ENCODE measurements around the gene SLC25A51. TPM values are rescaled to one million over a fixed set of nuclear protein-coding genes. Genes with fewer than 3 reads are reported as not detected.

Gene SLC25A51
- total and polyA plus RNA-seq, 2 donors (not counting 3 experiments of a cell fraction or from before 2014, with no cell fraction given): 15.4 to 36.2 TPM

- H3K27me3 ChIP-seq (ENCODE audit: control insufficient read depth in 2 of 2, insufficient read depth in 2 of 2, low read length in 2 of 2): no peaks in the 10 kb centered on the region
- POLR2A ChIA-PET: no interaction called here
- CTCF ChIA-PET: interaction anchor here (1.3 to 1.5 kb wide), 2 partner anchors 9 to 356 kb away, joined by 4 to 8 read pairs; no protein-coding TSS in a partner anchor
- intact Hi-C loops (cut with micrococcal nuclease) (no loop called here), dilution Hi-C loops (cut with MboI; ENCODE audit: extremely low pct_ligation_motif_present, low sequenced_read_pairs) (no loop called here)
- H3K79me2 ChIP-seq (ENCODE audit: control insufficient read depth, insufficient read depth, low read length): peaks cover 3% of the 10 kb centered on the region
- no peak overlapping the region for H3K27ac ChIP-seq (ENCODE audit: insufficient read depth, low read depth, low read length)
- H3K36me3 ChIP-seq (ENCODE audit: control insufficient read depth in 2 of 2, extremely low read depth in 1 of 2, insufficient read depth in 2 of 2, low read length in 2 of 2): no peaks in the 10 kb centered on the region
- no peak for DNase-seq (ENCODE audit: low read depth, low spot score)
- no peaks in the 10 kb centered on the region for H3K9me3 ChIP-seq (replicated peaks; ENCODE audit: control insufficient read depth, insufficient read depth, low read length)
- no peak overlapping the region for H3K4me3 ChIP-seq (replicated peaks in 1 of 3; ENCODE audit: insufficient read depth in 1 of 3, low read depth in 1 of 3, low read length in 3 of 3)
- H3K4me1 ChIP-seq (ENCODE audit: control insufficient read depth, extremely low read depth, insufficient read depth, low read length): peaks cover 7% of the 10 kb centered on the region
- H3K9ac ChIP-seq (replicated peaks; ENCODE audit: extremely low read depth, insufficient read depth, low read length): no peak overlapping the region
- no peaks in the 10 kb centered on the region for H4K20me1 ChIP-seq (replicated peaks; ENCODE audit: control insufficient read depth, extremely low read depth, insufficient read depth, low read length)
- no peak overlapping the region for H2AFZ ChIP-seq (ENCODE audit: low read depth, low read length)
- no peak for TF ChIP-seq POLR2A (IDR thresholded peaks at IDR 0.05; ENCODE audit: low read depth, low read length)
- TF ChIP-seq FOS (IDR thresholded peaks at IDR 0.05; ENCODE audit: borderline replicate concordance, insufficient read depth, low read length): no peak
- no peak for TF ChIP-seq POLR2AphosphoS5 (IDR thresholded peaks at IDR 0.05; ENCODE audit: insufficient read depth, low read depth, low read length)
- no peak for TF ChIP-seq JUN (IDR thresholded peaks at IDR 0.05; ENCODE audit: borderline replicate concordance, insufficient read depth, insufficient read length, low read depth)
- TF ChIP-seq GATA2 (IDR thresholded peaks at IDR 0.05; ENCODE audit: insufficient read depth, insufficient read length, low read depth, low read length): no peak
- no peak for FAIRE-seq
- BruUV-seq (replicated peaks): no TSS peak
- H3K9me1 ChIP-seq (replicated peaks; ENCODE audit: control insufficient read depth, extremely low read depth, insufficient read depth, low read length): no peaks in the 10 kb centered on the region
- H3K4me2 ChIP-seq (ENCODE audit: insufficient read depth, low read length): no peak overlapping the region
Measured at GRCh38 chr9:37908283-37908682, 4.4 kb upstream of the SLC25A51 start.

- Histone ChIP-seq H2AFZ (ENCODE audit: low read depth, low read length) (no peak overlapping the region), H4K20me1 (replicated peaks; ENCODE audit: control insufficient read depth, extremely low read depth, insufficient read depth, low read length) (no peaks in the 10 kb centered on the region), H3K36me3 (ENCODE audit: control insufficient read depth in 2 of 2, extremely low read depth in 1 of 2, insufficient read depth in 2 of 2, low read length in 2 of 2) (no peaks in the 10 kb centered on the region), H3K9me3 (replicated peaks; ENCODE audit: control insufficient read depth, insufficient read depth, low read length) (no peaks in the 10 kb centered on the region), H3K9me1 (replicated peaks; ENCODE audit: control insufficient read depth, extremely low read depth, insufficient read depth, low read length) (no peaks in the 10 kb centered on the region), H3K27me3 (ENCODE audit: control insufficient read depth in 2 of 2, insufficient read depth in 2 of 2, low read length in 2 of 2) (no peaks in the 10 kb centered on the region), H3K4me1 (ENCODE audit: control insufficient read depth, extremely low read depth, insufficient read depth, low read length) (peaks cover 21% of the 10 kb centered on the region), H3K4me3 (replicated peaks in 1 of 3; ENCODE audit: insufficient read depth in 1 of 3, low read depth in 1 of 3, low read length in 3 of 3) (no peak overlapping the region), H3K27ac (ENCODE audit: insufficient read depth, low read depth, low read length) (no peak overlapping the region), H3K9ac (replicated peaks; ENCODE audit: extremely low read depth, insufficient read depth, low read length) (no peak overlapping the region), H3K79me2 (ENCODE audit: control insufficient read depth, insufficient read depth, low read length) (peaks cover 20% of the 10 kb centered on the region), H3K4me2 (ENCODE audit: insufficient read depth, low read length) (no peak overlapping the region)
- CTCF ChIA-PET: no interaction called here
- dilution Hi-C loops (cut with MboI; ENCODE audit: extremely low pct_ligation_motif_present, low sequenced_read_pairs): no loop called here
- POLR2A ChIA-PET: no interaction called here
- DNase-seq (ENCODE audit: low read depth, low spot score) (no peak), FAIRE-seq (no peak)
- intact Hi-C loops (cut with micrococcal nuclease): no loop called here
- no peak for TF ChIP-seq POLR2AphosphoS5 (IDR thresholded peaks at IDR 0.05; ENCODE audit: insufficient read depth, low read depth, low read length)
- TF ChIP-seq FOS (IDR thresholded peaks at IDR 0.05; ENCODE audit: borderline replicate concordance, insufficient read depth, low read length): no peak
- no peak for TF ChIP-seq EZH2 (IDR thresholded peaks at IDR 0.05; ENCODE audit: borderline replicate concordance, low read depth, low read length, severe bottlenecking)
- no peak for TF ChIP-seq JUN (IDR thresholded peaks at IDR 0.05; ENCODE audit: borderline replicate concordance, insufficient read depth, insufficient read length, low read depth)
- no peak for TF ChIP-seq MYC (IDR thresholded peaks at IDR 0.05; ENCODE audit: low read depth, low read length)
- no peak for TF ChIP-seq GATA2 (IDR thresholded peaks at IDR 0.05; ENCODE audit: insufficient read depth, insufficient read length, low read depth, low read length)
- TF ChIP-seq MAX (IDR thresholded peaks at IDR 0.05; ENCODE audit: insufficient read depth, insufficient read length): no peak
- TF ChIP-seq, protein P1, sequence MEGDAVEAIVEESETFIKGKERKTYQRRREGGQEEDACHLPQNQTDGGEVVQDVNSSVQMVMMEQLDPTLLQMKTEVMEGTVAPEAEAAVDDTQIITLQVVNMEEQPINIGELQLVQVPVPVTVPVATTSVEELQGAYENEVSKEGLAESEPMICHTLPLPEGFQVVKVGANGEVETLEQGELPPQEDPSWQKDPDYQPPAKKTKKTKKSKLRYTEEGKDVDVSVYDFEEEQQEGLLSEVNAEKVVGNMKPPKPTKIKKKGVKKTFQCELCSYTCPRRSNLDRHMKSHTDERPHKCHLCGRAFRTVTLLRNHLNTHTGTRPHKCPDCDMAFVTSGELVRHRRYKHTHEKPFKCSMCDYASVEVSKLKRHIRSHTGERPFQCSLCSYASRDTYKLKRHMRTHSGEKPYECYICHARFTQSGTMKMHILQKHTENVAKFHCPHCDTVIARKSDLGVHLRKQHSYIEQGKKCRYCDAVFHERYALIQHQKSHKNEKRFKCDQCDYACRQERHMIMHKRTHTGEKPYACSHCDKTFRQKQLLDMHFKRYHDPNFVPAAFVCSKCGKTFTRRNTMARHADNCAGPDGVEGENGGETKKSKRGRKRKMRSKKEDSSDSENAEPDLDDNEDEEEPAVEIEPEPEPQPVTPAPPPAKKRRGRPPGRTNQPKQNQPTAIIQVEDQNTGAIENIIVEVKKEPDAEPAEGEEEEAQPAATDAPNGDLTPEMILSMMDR (IDR thresholded peaks at IDR 0.05; ENCODE audit: extremely low read depth in 1 of 2, insufficient read depth in 1 of 2, low read depth in 1 of 2, low read length in 2 of 2): no peak
- no peak for TF ChIP-seq POLR2A (IDR thresholded peaks at IDR 0.05; ENCODE audit: low read depth, low read length)
- no TSS peak for BruUV-seq (replicated peaks)
Measured at GRCh38 chr9:37906312-37907239, 2.6 kb upstream of the SLC25A51 start.
